Ectodermal cell (in vitro differentiated cells): ENCODE data around the gene ZNF512. TPM values are rescaled to one million over a fixed set of nuclear protein-coding genes. Genes with fewer than 3 reads are reported as not detected.
"Not testable (repeated sequence)": the region's sequence is repeated elsewhere in the genome, so short reads cannot be mapped to it uniquely, and the experiment has no call there.

ENCODE experiments used
- H3K27ac ChIP-seq: 2 replicates; pipeline ENCODE4 v1.7.0; 2013; ENCODE audit warnings: mild to moderate bottlenecking, low read depth, low read length; ENCODE audit not compliant: insufficient read depth, poor library complexity, severe bottlenecking
- H3K27me3 ChIP-seq: 2 replicates; pipeline ENCODE4 v1.7.0; 2013; ENCODE audit warnings: mild to moderate bottlenecking, low read length; ENCODE audit not compliant: insufficient read depth, control insufficient read depth, poor library complexity, severe bottlenecking
- H3K36me3 ChIP-seq: one replicate; pipeline ENCODE4 v1.7.0; 2013; ENCODE audit warnings: low read length; ENCODE audit not compliant: control insufficient read depth, insufficient read depth
- H3K4me1 ChIP-seq: one replicate; pipeline ENCODE4 v1.7.0; 2013; ENCODE audit warnings: low read length; ENCODE audit not compliant: control insufficient read depth, insufficient read depth
- H3K4me3 ChIP-seq: 2 replicates; pipeline ENCODE4 v1.7.0; 2013; ENCODE audit warnings: low read depth, low read length, control low read depth; ENCODE audit not compliant: insufficient read depth
- H3K9me3 ChIP-seq: 2 replicates; pipeline ENCODE4 v1.7.0; 2013; ENCODE audit warnings: mild to moderate bottlenecking, low read length, moderate library complexity; ENCODE audit not compliant: control insufficient read depth
- WGBS, 2 experiments: methylation state at CpG; one replicate each; pipeline ENCODE4 v1.1.7; 2013; ENCODE audit warnings: missing lambda C conversion rate in 2 of 2; 5-methylcytosine and 5-hydroxymethylcytosine counted together
- polyA plus RNA-seq, 4 experiments: library from polyadenylated mRNA; stranded (reverse); fragments of 50-300 nt; gene quantifications; one replicate each; pipeline ENCODE4 v1.2.3, GENCODE V29; 2013

ZNF512 gene, protein sequence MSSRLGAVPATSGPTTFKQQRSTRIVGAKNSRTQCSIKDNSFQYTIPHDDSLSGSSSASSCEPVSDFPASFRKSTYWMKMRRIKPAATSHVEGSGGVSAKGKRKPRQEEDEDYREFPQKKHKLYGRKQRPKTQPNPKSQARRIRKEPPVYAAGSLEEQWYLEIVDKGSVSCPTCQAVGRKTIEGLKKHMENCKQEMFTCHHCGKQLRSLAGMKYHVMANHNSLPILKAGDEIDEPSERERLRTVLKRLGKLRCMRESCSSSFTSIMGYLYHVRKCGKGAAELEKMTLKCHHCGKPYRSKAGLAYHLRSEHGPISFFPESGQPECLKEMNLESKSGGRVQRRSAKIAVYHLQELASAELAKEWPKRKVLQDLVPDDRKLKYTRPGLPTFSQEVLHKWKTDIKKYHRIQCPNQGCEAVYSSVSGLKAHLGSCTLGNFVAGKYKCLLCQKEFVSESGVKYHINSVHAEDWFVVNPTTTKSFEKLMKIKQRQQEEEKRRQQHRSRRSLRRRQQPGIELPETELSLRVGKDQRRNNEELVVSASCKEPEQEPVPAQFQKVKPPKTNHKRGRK
- polyA plus RNA-seq (2013, experiment 1 of 4) = 68.5 TPM
- 74.0 TPM for polyA plus RNA-seq (2013, experiment 2 of 4)
- polyA plus RNA-seq (2013, experiment 3 of 4) = 58.1 TPM
- 68.6 TPM for polyA plus RNA-seq (2013, experiment 4 of 4)

GRCh38 chr2:27582695-27583389, at the start of gene ZNF512:
TSS of gene ZNF512 (plus strand) at chr2:27583042. CDS start at chr2:27583113, 71 bp downstream.
- Histone ChIP-seq H3K27ac (no peak within 1 kb of the TSS), H3K27me3 (peaks cover 14% of the 10 kb centered on the region), H3K36me3 (no peaks in the 10 kb centered on the region), H3K4me3 (peak within 1 kb of the TSS; percentile 77), H3K9me3 (peaks cover 4% of the 10 kb centered on the region), H3K4me1 (peaks cover 5% of the 10 kb centered on the region)
- 3% methylated on average over 38 of the region's 38 CpGs for WGBS, 2 experiments

DNA sequence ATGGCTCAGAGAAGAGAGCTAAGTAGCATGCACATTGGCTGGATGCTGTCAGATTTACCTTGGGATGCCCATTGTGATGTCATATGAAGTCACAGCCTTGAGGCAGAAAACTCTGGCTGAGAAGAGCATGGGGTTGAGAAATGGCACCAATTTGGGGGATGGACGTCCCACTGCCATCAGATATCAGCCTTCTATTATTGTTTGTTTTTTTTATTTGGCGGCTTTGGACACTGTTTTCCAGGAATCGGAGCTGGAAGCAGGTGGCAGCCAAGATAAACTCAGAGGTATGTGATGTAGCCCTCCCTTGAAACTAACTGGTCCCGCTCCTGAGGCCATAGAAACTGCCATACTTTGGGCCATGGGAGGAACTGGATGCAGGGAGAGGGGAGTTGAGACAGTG, 45.6 kb upstream of the ZNF512 start:
- Histone ChIP-seq H3K27me3 (no peaks in the 10 kb centered on the region), H3K27ac (no peak overlapping the region), H3K36me3 (no peaks in the 10 kb centered on the region), H3K4me1 (no peaks in the 10 kb centered on the region), H3K9me3 (no peaks in the 10 kb centered on the region), H3K4me3 (no peak overlapping the region)
- 85% methylated on average over 4 of the region's 4 CpGs for WGBS, 2 experiments

DNA sequence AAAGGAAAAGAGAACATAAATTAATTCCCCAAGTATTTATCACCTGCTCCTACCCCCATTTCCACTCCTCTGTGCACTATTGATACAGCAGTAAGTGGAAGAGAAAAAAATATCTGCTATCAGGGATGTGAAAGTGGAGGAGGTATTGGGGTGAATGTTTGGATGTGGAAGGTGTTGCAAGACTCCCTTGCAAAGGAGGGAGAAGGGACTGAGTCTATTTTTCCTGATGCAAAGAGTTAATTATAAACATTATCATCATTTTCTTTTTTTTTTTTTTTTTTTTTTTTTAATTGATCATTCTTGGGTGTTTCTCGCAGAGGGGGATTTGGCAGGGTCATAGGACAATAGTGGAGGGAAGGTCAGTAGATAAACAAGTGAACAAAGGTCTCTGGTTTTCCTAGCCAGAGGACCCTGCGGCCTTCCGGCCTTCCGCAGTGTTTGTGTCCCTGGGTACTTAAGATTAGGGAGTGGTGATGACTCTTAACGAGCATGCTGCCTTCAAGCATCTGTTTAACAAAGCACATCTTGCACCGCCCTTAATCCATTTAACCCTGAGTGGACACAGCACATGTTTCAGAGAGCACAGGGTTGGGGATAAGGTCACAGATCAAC, 43.9 kb upstream of the ZNF512 start:
- not testable (repeated sequence) for H3K27ac ChIP-seq, H3K4me3 ChIP-seq, H3K36me3 ChIP-seq, H3K27me3 ChIP-seq, H3K9me3 ChIP-seq, H3K4me1 ChIP-seq
- 70% methylated on average over 2 of the region's 6 CpGs; no CpG with 5 or more reads in 1 of the 2 experiments for WGBS, 2 experiments

DNA sequence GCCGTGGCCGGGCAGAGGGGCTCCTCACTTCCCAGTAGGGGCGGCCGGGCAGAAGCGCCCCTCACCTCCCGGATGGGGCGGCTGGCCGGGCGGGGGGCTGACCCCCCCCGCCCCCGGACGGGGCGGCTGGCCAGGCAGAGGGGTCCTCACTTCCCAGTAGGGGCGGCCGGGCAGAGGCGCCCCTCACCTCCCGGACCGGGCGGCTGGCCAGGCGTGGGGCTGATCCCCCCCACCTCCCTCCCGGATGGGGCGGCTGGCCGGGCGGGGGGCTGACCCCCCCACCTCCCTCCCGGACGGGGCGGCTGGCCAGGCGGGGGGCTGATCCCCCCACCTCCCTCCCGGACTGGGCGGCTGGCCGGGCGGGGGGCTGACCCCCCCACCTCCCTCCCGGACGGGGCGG, 43.2 kb upstream of the ZNF512 start:
- 79 to 88% methylated on average over 13 to 18 of the region's 35 CpGs for WGBS, 2 experiments
- H3K27ac ChIP-seq, H3K4me1 ChIP-seq, H3K4me3 ChIP-seq, H3K27me3 ChIP-seq, H3K36me3 ChIP-seq, H3K9me3 ChIP-seq: not testable (repeated sequence)

- no peak overlapping the region for H3K27ac ChIP-seq
- 91 to 94% methylated on average over 6 of the region's 6 CpGs for WGBS, 2 experiments
- H3K36me3 ChIP-seq = no peaks in the 10 kb centered on the region
Measured at GRCh38 chr2:27544143-27544821, 38.6 kb upstream of the ZNF512 start.

GRCh38 chr2:27545348-27546141, 37.3 kb upstream of the ZNF512 start:
- WGBS, 2 experiments = 76 to 82% methylated on average over 5 of the region's 5 CpGs
- H3K27me3 ChIP-seq = no peaks in the 10 kb centered on the region
- no peak overlapping the region for H3K27ac ChIP-seq
- H3K9me3 ChIP-seq = no peaks in the 10 kb centered on the region
- no peaks in the 10 kb centered on the region for H3K36me3 ChIP-seq
- no peaks in the 10 kb centered on the region for H3K4me1 ChIP-seq
- H3K4me3 ChIP-seq = no peak overlapping the region

More at GRCh38 chr2:27544143-27544821, 38.6 kb upstream of the ZNF512 start:
- Histone ChIP-seq H3K27me3 (no peaks in the 10 kb centered on the region), H3K4me3 (no peak overlapping the region), H3K9me3 (no peaks in the 10 kb centered on the region), H3K4me1 (no peaks in the 10 kb centered on the region)

GRCh38 chr2:27549303-27549702, 33.5 kb upstream of the ZNF512 start:
- no peaks in the 10 kb centered on the region for H3K9me3 ChIP-seq
- no peak overlapping the region for H3K27ac ChIP-seq
- peaks cover 11% of the 10 kb centered on the region for H3K27me3 ChIP-seq
- H3K36me3 ChIP-seq = no peaks in the 10 kb centered on the region
- 83 to 84% methylated on average over 1 of the region's 1 CpG for WGBS, 2 experiments
- H3K4me3 ChIP-seq = no peak overlapping the region
- no peaks in the 10 kb centered on the region for H3K4me1 ChIP-seq

DNA sequence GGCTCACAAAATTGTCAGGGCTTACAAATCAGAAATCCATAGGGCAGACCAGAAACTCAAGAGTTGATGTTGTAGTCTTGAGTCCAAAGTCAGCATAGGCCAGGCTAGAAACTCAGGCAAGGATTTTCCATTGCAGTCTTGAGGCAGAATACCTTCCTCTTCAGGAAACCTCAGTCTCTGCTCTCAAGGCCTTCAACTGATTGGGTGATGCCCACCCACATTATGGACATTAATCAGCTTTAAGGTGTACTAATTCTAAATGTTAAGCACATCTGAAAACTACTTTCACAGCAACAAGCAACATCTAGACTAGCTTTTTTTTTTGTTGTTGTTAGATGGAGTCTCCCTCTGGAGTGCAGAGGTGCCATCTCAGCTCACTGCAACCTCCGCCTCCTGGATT, 31.3 kb upstream of the ZNF512 start:
- H3K4me3 ChIP-seq = no peak overlapping the region
- H3K4me1 ChIP-seq = no peaks in the 10 kb centered on the region
- no peaks in the 10 kb centered on the region for H3K36me3 ChIP-seq
- H3K9me3 ChIP-seq = no peaks in the 10 kb centered on the region
- 89 to 95% methylated on average over 1 of the region's 1 CpG for WGBS, 2 experiments
- H3K27ac ChIP-seq = no peak overlapping the region
- H3K27me3 ChIP-seq = peaks cover 11% of the 10 kb centered on the region

- Histone ChIP-seq H3K4me1 (no peaks in the 10 kb centered on the region), H3K9me3 (no peaks in the 10 kb centered on the region), H3K27me3 (peaks cover 11% of the 10 kb centered on the region), H3K36me3 (no peaks in the 10 kb centered on the region), H3K27ac (no peak overlapping the region), H3K4me3 (no peak overlapping the region)
- 89 to 93% methylated on average over 2 of the region's 2 CpGs for WGBS, 2 experiments
Measured at GRCh38 chr2:27552941-27553340, 29.9 kb upstream of the ZNF512 start.
